Measurements from ENCODE around the gene NTF3. TPM values are rescaled to one million over a fixed set of nuclear protein-coding genes. Genes with fewer than 3 reads are reported as not detected.

The NTF3 gene
- total and polyA plus RNA-seq, 9 of the 15 experiments (the other 6 are each of a cell fraction or from before 2014, with no cell fraction given) = not detected

DNA sequence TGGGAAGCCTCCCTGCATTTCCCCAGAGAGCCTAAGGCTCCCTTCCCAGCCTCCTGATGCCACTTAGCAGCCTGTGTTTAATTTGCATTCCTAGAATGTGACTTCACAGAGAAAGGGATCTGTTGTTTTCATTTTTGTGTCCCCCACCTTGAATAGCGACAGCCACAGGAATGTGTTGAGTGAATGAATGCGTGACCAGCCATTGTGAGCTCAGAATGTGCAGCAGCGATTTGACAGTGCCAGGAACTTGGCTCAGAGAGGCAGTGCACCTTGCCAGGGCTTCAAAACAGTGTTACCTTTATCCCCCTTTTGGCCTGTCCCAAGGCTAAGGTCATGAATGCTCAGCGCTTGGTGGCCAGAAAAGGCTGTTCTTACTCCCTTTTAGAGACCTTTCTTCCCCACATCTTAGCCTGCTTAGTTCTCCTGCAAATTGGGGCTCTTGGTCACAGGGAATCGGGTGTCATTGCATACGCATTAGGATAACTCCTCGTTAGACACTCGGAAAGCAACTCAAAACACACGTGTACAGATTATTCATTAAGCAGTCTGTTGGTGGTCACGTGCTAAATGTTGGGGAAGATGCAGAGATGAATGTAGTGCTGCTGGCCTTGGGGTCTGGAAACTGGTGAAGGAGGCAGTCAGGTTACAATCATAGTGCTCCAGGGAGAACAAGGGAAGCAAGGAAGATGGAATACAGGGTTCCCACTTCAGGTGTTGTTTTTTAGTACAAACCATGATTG lies 9.8 kb downstream of the NTF3 start:
- Histone ChIP-seq H3K4me2 (ENCODE audit: insufficient read depth, low read length) (no peak overlapping the region), H3K27ac (ENCODE audit: extremely low read depth, low read depth, low read length) (no peak overlapping the region), H3K27me3 (ENCODE audit: control insufficient read depth in 2 of 2, insufficient read depth in 2 of 2, low read length in 2 of 2) (peaks cover 0 to 9% of the 10 kb centered on the region in 2 experiments; a peak in 1 of 5 replicates), H2AFZ (ENCODE audit: low read depth, low read length) (no peak overlapping the region), H3K36me3 (ENCODE audit: control insufficient read depth, insufficient read depth, low read length) (no peaks in the 10 kb centered on the region), H3K4me1 (replicated peaks in 1 of 2; ENCODE audit: control insufficient read depth in 2 of 2, insufficient read depth in 2 of 2, low read length in 2 of 2) (no peaks in the 10 kb centered on the region), H3K9me3 (replicated peaks; ENCODE audit: control insufficient read depth, insufficient read depth, low read depth, low read length) (no peaks in the 10 kb centered on the region), H3K79me2 (ENCODE audit: control insufficient read depth, insufficient read depth, low read length) (no peaks in the 10 kb centered on the region), H4K20me1 (replicated peaks; ENCODE audit: control insufficient read depth, insufficient read depth, low read length) (no peaks in the 10 kb centered on the region), H3K9me1 (ENCODE audit: control insufficient read depth, insufficient read depth, low read length) (no peaks in the 10 kb centered on the region), H3K9ac (ENCODE audit: insufficient read depth in 1 of 2, low read depth in 2 of 2, low read length in 2 of 2) (no peak overlapping the region), H3K4me3 (no peak overlapping the region)
- FAIRE-seq (no peak), ATAC-seq (no peak), DNase-seq (ENCODE audit: extremely low read depth in 1 of 4, low spot score in 3 of 4) (no peak)
- BruUV-seq (replicated peaks) = no TSS peak
- POLR2A ChIA-PET = interaction anchor here (0.7 kb wide), 1 partner anchor 225 kb away, joined by 3 read pairs; no protein-coding TSS in a partner anchor
- CTCF ChIA-PET (ENCODE audit: low intra/inter-chr PET ratio) = interaction anchor here (0.6 to 1.7 kb wide), 7 partner anchors 241 to 437 kb away, joined by 3 to 21 read pairs (median 3); no protein-coding TSS in a partner anchor
- in situ Hi-C loops (cut with MboI) (no loop called here), intact Hi-C loops (cut with micrococcal nuclease) (loop anchor here (5.0 kb wide), 1 partner anchor 239 kb away; no protein-coding TSS in a partner anchor)
- TF ChIP-seq, protein P1, sequence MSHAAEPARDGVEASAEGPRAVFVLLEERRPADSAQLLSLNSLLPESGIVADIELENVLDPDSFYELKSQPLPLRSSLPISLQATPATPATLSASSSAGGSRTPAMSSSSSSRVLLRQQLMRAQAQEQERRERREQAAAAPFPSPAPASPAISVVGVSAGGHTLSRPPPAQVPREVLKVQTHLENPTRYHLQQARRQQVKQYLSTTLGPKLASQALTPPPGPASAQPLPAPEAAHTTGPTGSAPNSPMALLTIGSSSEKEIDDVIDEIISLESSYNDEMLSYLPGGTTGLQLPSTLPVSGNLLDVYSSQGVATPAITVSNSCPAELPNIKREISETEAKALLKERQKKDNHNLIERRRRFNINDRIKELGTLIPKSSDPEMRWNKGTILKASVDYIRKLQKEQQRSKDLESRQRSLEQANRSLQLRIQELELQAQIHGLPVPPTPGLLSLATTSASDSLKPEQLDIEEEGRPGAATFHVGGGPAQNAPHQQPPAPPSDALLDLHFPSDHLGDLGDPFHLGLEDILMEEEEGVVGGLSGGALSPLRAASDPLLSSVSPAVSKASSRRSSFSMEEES (CRISPR knock-in tag; IDR thresholded peaks at IDR 0.05) = peak; percentile 26; the same call in 1 of the 2 replicates
- no peak for TF ChIP-seq ZNF551 (CRISPR knock-in tag; IDR thresholded peaks at IDR 0.05)
- 0% methylated on average over 9 of the region's 10 CpGs for WGBS (ENCODE audit: insufficient coverage, low coverage, missing lambda C conversion rate)

Measured in K562 (cell line).